CD4-positive, alpha-beta T cell treated with Interleukin-10 for 1 hour (primary cell): Measurements from ENCODE around the gene CFAP20DC.
"Not testable (repeated sequence)": the region's sequence is repeated elsewhere in the genome, so short reads cannot be mapped to it uniquely, and the experiment has no call there.

ENCODE experiments used
- DNase-seq: peaks from one replicate; pipeline ENCODE4 v3.0.0-alpha.2; 2020

CFAP20DC gene

DNA sequence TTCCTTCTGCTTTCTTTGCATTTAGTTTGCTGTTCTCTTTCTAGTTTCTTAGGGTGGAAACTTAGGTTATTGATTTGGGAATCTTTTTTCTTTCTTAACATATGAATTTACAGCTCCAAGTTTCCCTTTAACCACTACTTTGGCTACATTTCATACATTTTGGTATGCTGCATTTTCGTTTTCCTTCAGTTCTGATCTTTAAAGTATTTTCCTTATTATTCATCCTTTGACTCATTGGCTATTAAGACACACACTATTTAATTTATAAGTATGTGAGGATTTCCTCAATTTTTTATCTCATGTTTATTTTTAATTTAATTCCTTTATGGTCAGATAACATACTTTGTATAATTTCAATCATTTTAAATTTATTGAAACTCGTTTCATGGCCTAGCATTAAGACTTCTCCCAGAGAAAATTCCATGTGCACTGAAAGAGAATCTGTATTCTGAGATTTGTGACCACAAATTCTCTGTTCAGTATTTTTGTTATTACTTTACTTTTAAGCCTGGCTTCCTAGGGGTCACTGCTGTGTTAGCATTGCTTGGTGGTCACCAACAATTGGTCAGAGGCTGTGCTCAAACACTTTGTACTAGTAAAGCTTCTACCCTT lies 87.7 kb downstream of the CFAP20DC start:
- no peak for DNase-seq

DNA sequence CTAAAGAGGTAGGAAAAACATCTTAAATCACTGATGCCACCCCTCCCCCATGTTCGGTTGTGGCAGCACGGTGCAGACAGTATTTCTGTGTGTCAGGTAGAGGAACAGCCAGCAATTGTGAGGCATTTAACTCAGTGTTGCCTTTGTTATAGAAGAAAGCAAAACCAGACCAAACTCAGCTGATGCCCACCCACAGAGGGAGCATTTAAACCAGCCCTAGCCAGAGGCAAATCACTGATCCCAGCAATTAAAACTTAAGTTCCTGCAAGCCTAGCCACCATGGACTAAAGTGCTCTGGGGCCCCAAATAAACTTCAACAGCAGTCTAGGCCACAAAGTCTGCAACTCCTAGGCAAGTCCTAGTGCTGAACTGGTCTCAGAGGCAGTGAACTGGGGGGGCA lies 94.5 kb downstream of the CFAP20DC start:
- no peak for DNase-seq

DNA sequence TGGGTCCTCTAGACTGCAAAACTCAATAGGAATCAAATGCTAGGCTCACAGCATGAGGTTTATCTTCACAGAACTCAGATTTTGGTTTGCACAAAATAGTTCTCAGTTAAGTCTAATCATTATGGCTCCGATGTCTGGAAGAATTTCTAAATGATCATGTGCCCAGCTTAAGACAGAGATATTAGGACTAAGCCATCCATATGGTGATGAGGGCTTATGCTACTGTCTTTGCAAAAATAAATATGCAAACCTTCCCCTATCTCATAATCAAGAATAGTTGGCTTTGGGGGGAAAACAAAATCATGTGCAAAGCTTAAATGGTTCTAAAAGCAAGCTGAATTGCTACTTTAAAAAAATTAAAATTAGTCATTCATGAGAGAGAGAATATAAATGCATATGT lies 96.5 kb downstream of the CFAP20DC start:
- DNase-seq, result no peak

DNA sequence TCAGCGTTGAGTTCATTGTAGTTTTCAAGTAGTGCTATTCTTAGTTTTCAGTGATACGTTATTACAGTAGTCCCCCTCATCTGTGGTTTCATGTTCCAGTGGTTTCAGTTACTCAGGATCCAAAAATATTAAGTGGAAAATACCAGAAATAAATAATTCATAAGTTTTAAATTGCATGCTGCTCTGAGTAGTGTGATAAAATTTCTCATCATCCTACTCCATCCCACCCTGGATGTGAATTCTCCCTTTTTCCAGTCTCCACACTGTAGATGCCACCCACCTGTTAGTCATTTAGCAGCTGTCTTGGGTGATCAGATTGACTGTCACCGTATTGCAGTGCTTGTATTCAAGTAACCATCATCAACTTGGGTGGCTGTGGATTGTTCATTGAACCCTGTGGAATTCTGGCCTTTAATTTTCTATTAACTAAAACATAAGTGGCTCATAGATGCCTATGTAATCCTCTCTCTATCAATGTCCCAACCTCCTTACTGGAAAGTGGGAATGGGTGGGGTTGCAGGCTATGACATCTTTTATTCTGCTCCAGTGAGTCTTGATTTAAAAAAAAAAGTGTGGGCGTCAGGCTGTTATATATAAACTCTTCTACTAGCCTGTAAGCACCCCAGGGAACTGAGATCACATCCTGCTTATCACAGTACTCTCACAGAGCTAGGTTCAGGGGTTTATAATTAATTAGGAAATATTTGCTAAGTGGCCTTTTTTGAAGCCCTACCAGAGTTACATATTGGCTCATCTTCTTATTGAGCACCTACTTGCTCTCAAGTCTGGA lies 97.5 kb downstream of the CFAP20DC start:
- no peak for DNase-seq

DNA sequence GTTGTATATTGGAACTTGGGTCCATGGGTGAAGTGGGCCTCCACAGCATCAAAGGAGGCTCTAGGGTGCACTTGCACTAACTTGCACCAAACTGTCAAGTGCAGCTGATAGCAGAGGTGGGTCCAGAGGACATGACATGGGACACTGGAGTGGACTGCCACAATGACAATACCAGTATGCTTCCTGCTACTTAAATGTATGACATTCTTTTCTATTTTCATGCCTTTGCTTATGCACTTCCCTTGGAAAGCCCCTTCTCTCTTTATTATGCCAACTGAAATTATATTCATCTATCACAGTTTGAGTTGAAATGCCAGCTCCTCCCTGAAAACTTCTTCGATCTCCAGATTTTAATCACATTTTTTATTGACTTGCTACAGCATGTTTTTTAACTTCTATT lies 101.8 kb downstream of the CFAP20DC start:
- no peak for DNase-seq

DNA sequence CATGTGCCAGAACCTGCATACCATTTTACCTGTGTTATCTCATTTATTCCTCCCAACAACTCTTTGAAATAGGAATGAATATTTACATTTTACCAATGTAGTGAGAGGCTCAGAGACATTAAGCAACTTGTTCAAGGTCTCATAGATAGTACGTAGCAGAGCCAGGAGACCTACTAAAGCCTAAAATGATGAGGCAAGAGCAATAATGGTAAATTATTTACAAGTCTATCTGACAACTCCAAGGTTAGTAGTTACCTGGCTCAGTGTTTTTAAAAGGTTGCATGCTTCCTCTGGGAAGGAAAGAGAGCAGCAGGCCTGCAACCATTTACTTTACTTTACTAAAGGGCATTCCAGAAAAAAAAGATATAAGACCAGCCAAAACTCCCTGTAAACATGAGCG lies 103.0 kb downstream of the CFAP20DC start:
- DNase-seq, result no peak

DNA sequence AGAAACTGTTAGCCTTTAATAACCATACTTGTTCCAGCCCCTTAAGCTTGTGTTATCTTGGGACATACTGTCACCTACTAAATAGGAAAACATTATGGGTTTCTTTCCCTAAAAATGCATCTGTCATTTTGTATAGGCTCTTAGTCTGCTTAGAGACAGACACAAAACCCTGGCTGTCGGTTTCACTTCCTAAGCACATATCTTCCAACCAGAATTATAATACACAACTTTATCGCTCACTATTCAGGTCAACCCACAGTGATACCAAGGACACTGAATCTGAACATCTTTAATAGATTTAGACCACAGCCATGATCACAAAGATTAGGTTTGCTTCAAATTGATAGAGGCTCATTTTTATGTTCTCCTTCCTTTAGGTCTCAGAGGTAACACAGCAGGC lies 111.8 kb downstream of the CFAP20DC start:
- no peak for DNase-seq

DNA sequence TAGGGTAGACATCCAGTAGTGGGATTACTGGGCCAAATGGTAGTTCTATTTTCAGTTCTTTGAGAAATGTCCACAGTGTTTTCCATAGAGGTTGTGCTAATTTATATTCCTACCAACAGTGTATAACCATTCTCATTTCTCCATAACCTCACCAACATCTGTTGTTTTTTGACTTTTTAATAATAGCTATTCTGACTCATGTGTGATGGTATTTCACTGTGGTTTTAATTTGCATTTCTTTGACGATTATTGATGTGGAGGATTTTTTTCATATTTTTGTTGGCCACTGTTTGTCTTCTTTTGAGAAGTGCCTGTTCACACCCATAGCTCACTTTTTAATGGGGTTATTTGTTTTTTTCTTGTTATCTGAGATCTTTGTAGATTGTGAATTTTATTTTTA lies 125.2 kb downstream of the CFAP20DC start:
- no peak for DNase-seq

DNA sequence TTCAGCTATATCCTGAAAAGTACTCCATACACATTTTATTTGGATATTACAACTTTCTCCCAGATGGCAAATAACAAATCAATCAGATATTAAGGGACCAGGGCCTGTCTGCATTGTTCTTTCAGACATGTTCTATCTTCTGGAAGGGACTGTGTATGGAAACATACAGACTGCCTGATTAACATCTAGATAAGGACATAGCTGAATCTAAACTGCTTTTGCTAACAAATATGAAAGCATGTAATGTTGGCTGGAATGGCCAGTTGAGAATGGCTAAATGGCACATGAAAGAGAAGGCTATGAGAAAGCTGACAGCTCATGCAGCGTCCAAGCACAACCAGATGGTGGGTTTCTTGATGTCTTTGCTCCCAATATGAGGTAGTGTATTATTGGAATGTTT lies 149.4 kb downstream of the CFAP20DC start:
- no peak for DNase-seq

DNA sequence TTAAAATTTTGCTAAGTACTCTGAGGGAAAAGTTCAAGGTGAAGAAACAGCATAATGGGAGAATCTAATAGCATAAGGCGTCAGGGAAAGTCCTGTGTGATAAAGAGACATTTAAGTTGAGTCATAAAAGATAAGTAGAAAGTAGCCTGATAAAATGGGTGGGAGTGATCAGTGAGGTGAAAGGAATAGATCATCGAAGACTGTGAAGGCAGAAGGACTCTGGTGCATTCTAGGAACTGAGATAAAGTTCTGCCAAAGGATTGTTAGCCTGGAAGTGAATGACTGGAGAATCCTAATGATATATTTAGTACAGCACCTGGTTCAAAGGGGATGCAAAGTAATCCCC lies 149.9 kb downstream of the CFAP20DC start:
- no peak for DNase-seq

DNA sequence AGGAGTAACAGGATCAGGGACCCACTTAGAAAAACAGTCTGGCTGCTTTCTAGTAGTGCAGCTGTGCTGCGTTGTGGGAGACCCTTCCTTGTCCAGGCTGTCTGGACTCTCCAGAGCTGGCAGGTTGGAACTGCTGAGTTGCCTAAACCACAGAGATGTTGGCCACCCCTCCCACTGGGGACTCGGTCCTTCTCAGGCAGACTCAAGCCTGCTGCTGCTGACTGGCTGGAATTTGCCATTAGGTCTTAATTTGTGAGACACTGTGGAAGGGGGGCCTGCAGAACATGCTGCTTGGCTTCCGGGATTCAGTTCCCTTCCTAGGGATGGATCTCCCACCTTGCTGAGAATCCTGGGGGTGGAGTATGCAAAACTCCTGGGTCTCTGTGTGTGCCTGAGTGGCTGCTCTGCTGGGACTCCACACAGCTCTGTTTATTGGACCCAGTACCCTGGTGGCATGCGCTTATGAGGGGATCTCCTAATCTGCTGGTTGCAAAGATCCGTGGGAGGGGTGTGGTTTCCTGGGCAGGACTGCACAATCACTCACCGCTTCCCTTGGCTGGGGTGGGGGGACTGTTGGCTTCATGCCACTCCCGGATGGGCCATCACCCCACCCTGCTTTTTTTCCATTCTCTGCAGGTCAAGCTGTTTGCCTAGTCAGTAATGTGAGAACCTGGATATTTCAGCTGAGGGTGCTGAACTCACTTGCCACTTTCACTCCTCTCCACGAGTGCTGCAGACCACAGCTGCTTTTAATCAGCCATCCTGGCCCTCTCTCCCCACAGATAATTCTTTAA lies 150.5 kb downstream of the CFAP20DC start:
- DNase-seq, result peak; percentile 38

DNA sequence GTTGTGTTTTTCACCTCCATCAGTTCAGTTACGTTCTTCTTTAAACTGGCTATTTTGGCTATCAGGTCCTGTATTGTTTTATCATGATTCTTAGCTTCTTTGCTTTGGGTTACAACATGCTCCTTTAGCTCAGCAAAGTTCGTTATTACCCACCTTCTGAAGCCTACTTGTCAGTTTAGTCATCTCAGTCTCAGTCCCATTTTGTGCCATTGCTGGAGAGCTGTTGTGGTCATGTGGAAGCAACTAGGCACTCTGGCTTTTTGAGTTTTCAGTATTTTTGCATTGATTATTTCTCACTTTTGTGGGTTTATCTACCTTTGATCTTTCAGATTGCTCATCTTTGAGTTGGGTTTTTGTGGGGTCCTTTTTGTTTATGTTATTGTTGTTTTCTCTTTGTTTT lies 151.3 kb downstream of the CFAP20DC start:
- DNase-seq, result no peak

DNA sequence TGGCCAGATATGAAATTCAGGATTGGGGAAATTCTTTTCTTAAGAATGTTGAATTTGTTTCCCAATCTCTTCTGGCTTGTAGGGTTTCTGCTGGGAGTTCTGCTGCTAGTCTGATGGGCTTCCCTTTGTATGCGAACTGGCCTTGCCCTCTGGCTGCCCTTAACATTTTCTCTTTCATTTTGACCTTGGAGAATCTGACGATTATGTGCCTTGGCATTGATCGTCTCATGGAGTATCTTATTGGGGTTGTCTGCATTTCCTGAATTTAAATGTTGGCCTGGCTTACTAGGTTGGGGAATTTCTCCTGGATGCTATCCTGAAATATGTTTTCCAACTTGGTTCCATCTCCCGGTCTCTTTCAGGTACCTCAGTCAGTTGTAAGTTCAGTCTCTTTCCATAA lies 152.2 kb downstream of the CFAP20DC start:
- DNase-seq, result no peak

DNA sequence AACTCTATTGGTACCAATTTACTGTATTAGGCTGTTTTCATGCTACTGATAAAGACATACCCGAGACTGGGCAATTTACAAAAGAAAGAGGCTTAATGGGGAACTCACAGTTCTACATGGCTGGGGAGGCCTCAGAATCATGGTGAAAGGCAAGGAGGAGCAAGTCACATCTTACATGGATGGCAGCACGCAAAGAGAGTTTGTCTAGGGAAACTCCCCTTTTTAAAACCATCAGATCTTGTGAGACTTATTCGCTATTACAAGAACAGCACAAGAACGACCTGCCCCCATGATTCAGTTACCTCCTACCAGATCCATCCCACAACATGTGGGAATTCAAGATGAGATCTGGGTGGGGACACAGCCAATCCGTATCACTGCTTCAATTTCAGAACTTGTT lies 154.1 kb downstream of the CFAP20DC start:
- DNase-seq, result not testable (repeated sequence)

DNA sequence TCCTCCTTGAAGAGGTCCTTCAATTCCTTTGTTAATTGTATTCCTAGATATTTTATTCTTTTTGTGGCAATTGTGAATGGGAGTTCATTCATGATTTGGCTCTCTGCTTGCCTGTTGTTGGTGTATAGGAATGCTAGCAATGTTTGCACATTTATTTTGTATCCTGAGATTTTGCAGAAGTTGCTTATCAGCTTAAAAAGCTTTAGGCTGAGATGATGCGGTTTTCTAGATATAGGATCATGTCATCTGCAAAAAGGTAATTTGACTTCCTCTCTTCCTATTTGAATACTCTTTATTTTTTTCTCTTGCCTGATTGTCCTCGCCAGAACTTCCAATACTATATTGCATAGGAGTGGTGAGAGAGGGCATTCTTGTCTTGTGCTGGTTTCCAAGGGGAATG lies 157.3 kb downstream of the CFAP20DC start:
- not testable (repeated sequence) for DNase-seq

DNA sequence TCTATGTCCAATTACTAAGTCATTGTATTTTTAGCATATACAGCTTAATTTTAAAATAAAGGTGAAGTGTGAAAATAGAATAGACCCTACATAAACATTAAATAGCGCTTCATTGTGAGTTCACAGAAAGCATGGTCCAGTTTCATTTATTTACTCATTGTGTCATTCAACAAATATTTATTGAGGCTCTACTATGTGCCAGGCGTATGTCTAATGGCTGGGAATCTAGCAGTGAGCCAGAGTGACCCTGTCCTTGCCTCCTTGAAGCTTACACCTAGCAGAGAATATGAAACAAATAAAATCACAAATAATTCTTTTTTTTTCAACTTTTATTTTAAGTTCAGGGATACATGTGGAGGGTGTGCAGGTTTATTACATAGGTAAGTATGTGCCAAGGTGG lies 161.7 kb downstream of the CFAP20DC start:
- DNase-seq, result no peak

DNA sequence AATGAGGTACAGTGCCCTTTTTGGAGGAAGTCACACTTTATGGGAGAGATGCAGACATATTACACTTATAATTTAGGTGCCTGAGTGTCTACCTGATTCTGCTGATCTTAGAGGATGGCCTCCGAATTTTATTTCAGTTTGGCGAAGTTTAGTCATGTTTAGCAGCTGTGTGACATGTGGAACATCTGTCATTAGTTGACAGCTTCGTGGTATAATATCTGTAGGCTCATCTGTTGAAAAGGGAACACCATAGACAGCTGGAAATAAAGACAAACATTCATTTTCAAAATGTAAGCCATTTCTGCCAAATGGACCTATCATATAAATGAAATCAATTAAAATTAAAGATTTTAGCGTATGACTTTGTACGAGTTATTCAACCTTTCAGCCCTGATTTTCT lies 165.4 kb downstream of the CFAP20DC start:
- no peak for DNase-seq

DNA sequence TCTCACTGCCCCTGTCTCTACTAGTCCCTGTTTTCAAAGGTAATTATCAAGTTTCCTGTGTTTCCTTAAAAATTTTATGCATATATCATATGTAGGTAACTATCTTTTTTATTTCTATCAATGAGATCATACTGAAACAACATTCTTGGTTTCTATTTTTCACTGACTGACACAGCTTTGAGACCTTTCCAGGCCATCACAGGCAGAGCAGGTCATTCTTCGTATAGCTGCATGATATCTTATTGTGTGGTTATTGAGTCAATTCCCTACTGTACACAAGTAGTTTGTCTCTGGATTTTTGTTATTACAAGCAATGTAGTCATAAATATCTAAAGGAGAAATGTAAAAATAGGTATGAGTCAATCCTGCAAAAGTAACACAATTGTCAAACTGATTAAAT lies 169.6 kb downstream of the CFAP20DC start:
- DNase-seq, result no peak

DNA sequence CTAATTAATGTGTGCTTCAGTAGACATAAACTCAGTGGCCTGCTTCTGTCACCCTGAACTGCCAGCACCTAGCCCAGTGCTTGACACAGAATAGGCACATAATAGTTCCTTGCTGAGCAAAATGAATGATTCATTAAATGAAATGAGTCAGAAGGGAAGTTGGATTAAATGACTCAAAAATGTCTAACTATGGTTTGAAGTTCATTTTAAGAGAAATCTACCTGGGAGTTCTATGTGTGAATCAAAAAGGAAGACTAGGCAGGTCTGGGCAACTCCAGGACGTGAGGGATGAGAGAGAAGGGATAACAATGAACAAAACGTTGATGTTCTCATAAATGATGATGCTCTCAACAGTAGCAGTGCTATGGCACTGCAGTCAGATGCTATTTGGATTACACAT lies 175.0 kb downstream of the CFAP20DC start:
- DNase-seq, result no peak

DNA sequence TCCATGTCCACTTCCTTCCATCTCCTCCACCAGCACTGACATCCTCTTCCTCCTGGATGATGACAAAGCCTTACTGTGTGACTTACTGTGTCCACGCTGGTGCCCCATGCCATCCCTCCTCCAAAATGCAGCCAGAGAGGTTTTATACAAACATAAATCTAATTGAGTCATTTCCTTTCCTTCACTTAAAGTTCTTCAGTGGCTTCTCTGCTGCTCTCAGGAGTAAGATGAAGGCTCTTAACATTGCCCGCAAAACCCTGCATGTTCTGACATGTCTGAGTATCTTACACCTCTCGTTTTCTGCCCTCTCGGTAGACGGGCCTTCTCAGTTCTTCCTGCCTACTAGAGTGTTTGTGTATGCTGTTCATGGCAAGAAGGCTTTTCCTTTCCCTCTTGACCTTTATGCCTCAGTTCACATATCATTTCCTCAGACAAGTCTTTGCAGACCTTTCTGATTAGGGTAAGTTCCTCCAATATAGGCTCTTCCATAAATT lies 175.5 kb downstream of the CFAP20DC start:
- no peak for DNase-seq

DNA sequence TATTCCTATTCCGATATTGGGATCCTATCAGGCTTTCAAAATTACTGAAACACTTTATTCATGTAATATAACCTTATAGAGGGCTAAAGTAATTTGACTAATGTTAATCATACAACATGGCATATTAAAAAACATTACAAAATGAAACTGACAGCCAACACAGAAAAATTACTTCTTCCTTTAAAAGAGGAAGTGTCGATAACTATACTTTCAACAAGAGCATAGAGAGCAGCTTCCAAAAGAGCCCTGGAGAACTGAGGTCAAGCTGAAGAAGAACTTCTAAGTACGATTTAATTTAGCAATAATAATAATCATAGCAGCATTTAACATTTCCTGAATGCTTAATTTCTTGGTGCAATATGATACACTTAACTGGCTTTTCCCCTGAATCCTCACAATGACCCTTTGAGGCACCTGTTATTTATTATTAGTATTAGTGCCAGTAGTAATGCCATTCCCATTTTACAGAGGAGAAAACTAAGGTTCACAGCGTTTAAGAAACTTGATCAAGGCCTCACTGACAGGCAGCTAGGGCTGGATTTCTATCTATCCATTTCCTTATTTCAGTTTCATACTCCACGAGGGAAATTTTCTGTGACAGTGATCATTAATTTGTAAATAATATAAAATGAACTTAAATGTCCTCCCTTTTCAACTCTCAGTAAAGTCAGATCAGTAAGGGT lies 181.6 kb downstream of the CFAP20DC start:
- no peak for DNase-seq

DNA sequence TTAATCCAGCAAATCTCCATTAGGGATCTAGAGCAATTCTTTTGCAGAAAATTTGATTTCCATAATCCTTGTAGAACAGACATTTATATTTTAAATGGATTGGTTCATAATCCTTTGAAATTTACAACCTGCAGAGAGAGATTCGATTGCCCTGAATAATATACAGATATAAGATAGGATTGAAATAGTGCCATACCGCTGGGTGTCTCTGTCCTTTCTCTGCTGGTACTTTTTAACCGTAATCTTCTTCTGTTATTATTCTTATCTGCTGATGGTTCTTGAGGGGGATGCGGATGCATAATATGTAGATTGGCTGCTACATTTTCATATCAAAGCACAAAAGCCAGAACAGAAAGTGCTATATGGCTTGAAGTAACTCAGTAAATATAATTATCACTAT lies 182.2 kb downstream of the CFAP20DC start:
- no peak for DNase-seq

DNA sequence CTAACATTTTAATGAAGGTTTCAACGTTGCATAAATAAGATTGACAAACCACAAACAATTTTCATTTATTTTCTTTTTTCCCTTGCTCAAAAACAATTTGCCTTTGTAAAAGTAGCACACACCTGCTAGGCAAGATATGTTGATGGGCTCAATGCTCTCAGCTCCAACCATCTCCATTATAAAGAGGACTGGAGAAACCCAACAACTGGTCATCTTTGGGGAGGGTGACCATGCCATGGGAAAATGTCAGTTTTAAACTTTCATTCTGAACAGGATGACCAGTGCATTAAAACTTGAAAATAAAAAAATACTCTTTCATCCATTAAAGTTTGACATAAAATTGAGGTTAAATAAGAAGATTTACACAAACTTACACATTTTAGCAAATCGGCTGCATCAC lies 183.7 kb downstream of the CFAP20DC start:
- DNase-seq, result no peak
